Esophagus squamous epithelium (tissue), 5 donors: ENCODE measurements around the gene CACUL1. TPM values are rescaled to one million over a fixed set of nuclear protein-coding genes. Genes with fewer than 3 reads are reported as not detected.

Source experiments
- DNase-seq: peaks from one replicate; lab custom pipeline; 2025; lab: John Stamatoyannopoulos, UW
- H3K27ac ChIP-seq, 4 donors: fragments of 200-600 bp; sonication (generic); one replicate each; pipeline ENCODE4 v1.5.1; 2016 to 2019; ENCODE audit warnings: mild to moderate bottlenecking in 1 of 4
- H3K27me3 ChIP-seq, 4 donors: fragments of 200-600 bp; sonication (generic); 1 replicate in 3 of 4; 2 replicates in 1 of 4; pipeline versions ENCODE4 v1.5.1 to v1.6.0; 2017 to 2021; ENCODE audit warnings: antibody characterized with exemption in 1 of 4
- H3K36me3 ChIP-seq, 3 donors: fragments of 200-600 bp; sonication (generic); one replicate each; pipeline ENCODE4 v1.5.1; 2016 to 2019
- H3K4me1 ChIP-seq, 3 donors: fragments of 200-600 bp; sonication (generic); one replicate each; pipeline ENCODE4 v1.5.1; 2017 to 2019
- H3K4me3 ChIP-seq, 4 donors: fragments of 200-600 bp; sonication (generic); 1 replicate in 3 of 4; 2 replicates in 1 of 4; pipeline ENCODE4 v1.5.1; 2016 to 2019; ENCODE audit warnings: mild to moderate bottlenecking in 2 of 4, moderate library complexity in 1 of 4
- H3K9me3 ChIP-seq, 3 donors: fragments of 200-600 bp; sonication (generic); one replicate each; pipeline ENCODE4 v1.5.1; 2016 to 2019
- CTCF ChIP-seq, 6 experiments: fragments of 450-650 bp in 4 of 6; fragments of 200-600 bp in 2 of 6; sonication (generic) in 2 of 6; IDR thresholded peaks; one replicate each; pipeline ENCODE4 v1.5.1; 2016 to 2019; ENCODE audit warnings: antibody characterized with exemption in 6 of 6, mild to moderate bottlenecking in 4 of 6, moderate library complexity in 4 of 6
- POLR2A ChIP-seq, 4 donors: fragments of 450-650 bp; IDR thresholded peaks; one replicate each; pipeline ENCODE4 v1.6.1; 2017; ENCODE audit warnings: antibody characterized with exemption in 4 of 4, mild to moderate bottlenecking in 4 of 4, moderate library complexity in 3 of 4
- WGBS, 2 donors: methylation state at CpG; one replicate each; pipeline ENCODE4 v1.1.5; 2018; 5-methylcytosine and 5-hydroxymethylcytosine counted together
- intact Hi-C: fragments of 100-400 bp; cut with DNase I; formaldehyde crosslinking; loops from one replicate; pipeline ENCODE4 v1.15.0; 2022
- total RNA-seq, 4 donors: library from RNA; depleted of rRNA; stranded (reverse); fragments of >200 nt; gene quantifications; one replicate each; pipeline ENCODE4 v1.1.0, GENCODE V29; 2016
- donor health status: DM: yes; HTN: yes; CAD: no.

CACUL1 gene
- total RNA-seq, 4 donors from 2014 or later, result 23.7 to 36.6 (median 31.4) TPM

GRCh38 chr10:118776960-118777359, 22.2 kb upstream of the CACUL1 start:
- Histone ChIP-seq H3K27me3 (peaks cover 0 to 11% (median 0%) of the 10 kb centered on the region in 4 donors), H3K27ac (no peak overlapping the region), H3K4me1 (no peaks in the 10 kb centered on the region), H3K36me3 (no peaks in the 10 kb centered on the region), H3K4me3 (no peak overlapping the region), H3K9me3 (no peaks in the 10 kb centered on the region)
- DNase-seq, result no peak
- no peak for TF ChIP-seq CTCF (IDR thresholded peaks at IDR 0.05)
- no peak for TF ChIP-seq POLR2A (IDR thresholded peaks at IDR 0.05)
- intact Hi-C loops, result no loop called here
- WGBS, 2 donors, result 52 to 66% methylated on average over 5 of the region's 5 CpGs

- peaks cover 0 to 4% (median 0%) of the 10 kb centered on the region in 3 donors for H3K4me1 ChIP-seq
- H3K36me3 ChIP-seq, result no peaks in the 10 kb centered on the region
- H3K27ac ChIP-seq, result no peak overlapping the region
- intact Hi-C loops, result no loop called here
- WGBS, 2 donors, result 92 to 97% methylated on average over 3 of the region's 3 CpGs
- H3K9me3 ChIP-seq, result no peaks in the 10 kb centered on the region
- H3K27me3 ChIP-seq, result peaks cover 0 to 11% (median 0%) of the 10 kb centered on the region in 4 donors
- no peak for TF ChIP-seq CTCF (IDR thresholded peaks at IDR 0.05)
- DNase-seq, result no peak
- H3K4me3 ChIP-seq, result no peak overlapping the region
Measured at GRCh38 chr10:118776033-118776432, 21.3 kb upstream of the CACUL1 start.

- no peak overlapping the region for H3K4me3 ChIP-seq
- TF ChIP-seq POLR2A (IDR thresholded peaks at IDR 0.05) (no peak), CTCF (IDR thresholded peaks at IDR 0.05) (no peak)
- H3K36me3 ChIP-seq, result no peaks in the 10 kb centered on the region
- no peak for DNase-seq
- H3K4me1 ChIP-seq, result peaks cover 0 to 10% (median 0%) of the 10 kb centered on the region in 3 donors
- intact Hi-C loops, result no loop called here
- 72 to 84% methylated on average over 5 to 6 of the region's 7 CpGs for WGBS, 2 donors
- no peak overlapping the region for H3K27ac ChIP-seq
- H3K27me3 ChIP-seq, result peaks cover 0 to 11% (median 0%) of the 10 kb centered on the region in 4 donors
- H3K9me3 ChIP-seq, result no peaks in the 10 kb centered on the region
Measured at GRCh38 chr10:118775478-118775877, 20.7 kb upstream of the CACUL1 start.

- no peaks in the 10 kb centered on the region for H3K27me3 ChIP-seq
- H3K27ac ChIP-seq, result no peak overlapping the region
- H3K4me3 ChIP-seq, result no peak overlapping the region
- no peaks in the 10 kb centered on the region for H3K36me3 ChIP-seq
- no peaks in the 10 kb centered on the region for H3K9me3 ChIP-seq
- peaks cover 0 to 11% (median 0%) of the 10 kb centered on the region in 3 donors for H3K4me1 ChIP-seq
- WGBS, 2 donors, result 73 to 87% methylated on average over 4 of the region's 4 CpGs
- DNase-seq, result no peak
- intact Hi-C loops, result no loop called here
- TF ChIP-seq CTCF (IDR thresholded peaks at IDR 0.05), result no peak
- no peak for TF ChIP-seq POLR2A (IDR thresholded peaks at IDR 0.05)
Measured at GRCh38 chr10:118773041-118773440, 18.3 kb upstream of the CACUL1 start.

GRCh38 chr10:118771976-118772375, 17.2 kb upstream of the CACUL1 start:
- 77 to 85% methylated on average over 3 of the region's 3 CpGs for WGBS, 2 donors
- Histone ChIP-seq H3K4me3 (no peak overlapping the region), H3K36me3 (no peaks in the 10 kb centered on the region), H3K9me3 (no peaks in the 10 kb centered on the region), H3K27me3 (no peaks in the 10 kb centered on the region), H3K27ac (no peak overlapping the region), H3K4me1 (peaks cover 0 to 11% (median 0%) of the 10 kb centered on the region in 3 donors)
- no peak for TF ChIP-seq CTCF (IDR thresholded peaks at IDR 0.05)
- no peak for TF ChIP-seq POLR2A (IDR thresholded peaks at IDR 0.05)
- intact Hi-C loops, result no loop called here
- DNase-seq, result no peak
